Neural progenitor cell (in vitro differentiated cells): Measurements from ENCODE around the gene PHLDB2. TPM values are rescaled to one million over a fixed set of nuclear protein-coding genes. Genes with fewer than 3 reads are reported as not detected.

ENCODE experiments used
- DNase-seq: peaks from one replicate; pipeline ENCODE4 v3.0.0-alpha.2; 2016; ENCODE audit warnings: low spot score
- H2AFZ ChIP-seq: fragments of 200-600 bp; sonication (generic); replicated peaks from 2 replicates; pipeline ENCODE4 v1.6.1; 2016; ENCODE audit warnings: antibody characterized with exemption
- H3F3A ChIP-seq: fragments of 200-600 bp; sonication (generic); 2 replicates; pipeline ENCODE4 v1.6.1; 2016; ENCODE audit warnings: antibody characterized with exemption, low read depth
- H3K27ac ChIP-seq: fragments of 200-600 bp; sonication (generic); 2 replicates; pipeline ENCODE4 v1.5.1; 2016; ENCODE audit warnings: mild to moderate bottlenecking
- H3K27me3 ChIP-seq: fragments of 200-600 bp; sonication (generic); 2 replicates; pipeline ENCODE4 v1.6.1; 2016; ENCODE audit warnings: mild to moderate bottlenecking, moderate library complexity
- H3K36me3 ChIP-seq: fragments of 200-600 bp; sonication (generic); 2 replicates; pipeline ENCODE4 v1.5.1; 2016
- H3K4me1 ChIP-seq: fragments of 200-600 bp; sonication (generic); 2 replicates; pipeline ENCODE4 v1.6.1; 2016; ENCODE audit warnings: mixed run types
- H3K4me2 ChIP-seq: fragments of 200-600 bp; sonication (generic); 2 replicates; pipeline ENCODE4 v1.6.1; 2016
- H3K4me3 ChIP-seq: fragments of 200-600 bp; sonication (generic); 2 replicates; pipeline ENCODE4 v1.5.1; 2016
- H3K79me2 ChIP-seq: fragments of 200-600 bp; sonication (generic); 2 replicates; pipeline ENCODE4 v1.6.1; 2016; ENCODE audit warnings: low read depth
- H3K9ac ChIP-seq: fragments of 200-600 bp; sonication (generic); 2 replicates; pipeline ENCODE4 v1.6.1; 2016
- H3K9me3 ChIP-seq: fragments of 200-600 bp; sonication (generic); 2 replicates; pipeline ENCODE4 v1.5.1; 2016; ENCODE audit warnings: low read depth
- H4K20me1 ChIP-seq: fragments of 200-600 bp; sonication (generic); 2 replicates; pipeline ENCODE4 v1.6.1; 2016; ENCODE audit warnings: low read depth
- H3K27ac Mint-ChIP-seq: 3 replicates; pipeline ENCODE4 v1.8.0; 2021; ENCODE audit warnings: mixed read lengths
- H3K27me3 Mint-ChIP-seq: 2 replicates; pipeline ENCODE4 v1.8.0; 2022; ENCODE audit warnings: low read depth, mild to moderate bottlenecking, inconsistent platforms, moderate library complexity, mixed read lengths; ENCODE audit not compliant: insufficient read depth
- H3K36me3 Mint-ChIP-seq: 3 replicates; pipeline ENCODE4 v1.8.0; 2021; ENCODE audit warnings: mixed read lengths
- H3K4me1 Mint-ChIP-seq: 3 replicates; pipeline ENCODE4 v1.8.0; 2021; ENCODE audit warnings: mixed read lengths
- H3K4me3 Mint-ChIP-seq: 3 replicates; pipeline ENCODE4 v1.8.0; 2021; ENCODE audit warnings: mild to moderate bottlenecking, moderate library complexity, mixed read lengths
- H3K9me3 Mint-ChIP-seq: 3 replicates; pipeline ENCODE4 v1.8.0; 2020; ENCODE audit warnings: mixed read lengths
- EZH2 ChIP-seq: fragments of 200-600 bp; sonication (generic); IDR thresholded peaks from 2 replicates; pipeline ENCODE4 v1.6.1; 2017; ENCODE audit warnings: antibody characterized with exemption, mild to moderate bottlenecking, moderate library complexity
- EZH2phosphoT487 ChIP-seq: fragments of 200-600 bp; sonication (generic); IDR thresholded peaks from 2 replicates; pipeline ENCODE4 v1.6.1; 2017; ENCODE audit warnings: antibody characterized with exemption
- total RNA-seq: library from RNA; depleted of rRNA; stranded (reverse); fragments of >200 nt; gene quantifications from 2 replicates; pipeline ENCODE4 v1.2.3, GENCODE V29; 2015; ENCODE audit warnings: low replicate concordance
- TF ChIP-seq, protein P1 (sequence below): fragments of 200-600 bp; sonication (generic); IDR thresholded peaks from 2 replicates; pipeline ENCODE4 v1.5.1; 2017; ENCODE audit warnings: antibody characterized with exemption, mild to moderate bottlenecking

The PHLDB2 gene
- total RNA-seq, 1 donor from 2014 or later, result 15.9 TPM

- H3F3A ChIP-seq, result no peaks in the 10 kb centered on the region
- no peaks in the 10 kb centered on the region for H3K27me3 ChIP-seq
- TF ChIP-seq EZH2phosphoT487, result no peak
- TF ChIP-seq, protein P1, sequence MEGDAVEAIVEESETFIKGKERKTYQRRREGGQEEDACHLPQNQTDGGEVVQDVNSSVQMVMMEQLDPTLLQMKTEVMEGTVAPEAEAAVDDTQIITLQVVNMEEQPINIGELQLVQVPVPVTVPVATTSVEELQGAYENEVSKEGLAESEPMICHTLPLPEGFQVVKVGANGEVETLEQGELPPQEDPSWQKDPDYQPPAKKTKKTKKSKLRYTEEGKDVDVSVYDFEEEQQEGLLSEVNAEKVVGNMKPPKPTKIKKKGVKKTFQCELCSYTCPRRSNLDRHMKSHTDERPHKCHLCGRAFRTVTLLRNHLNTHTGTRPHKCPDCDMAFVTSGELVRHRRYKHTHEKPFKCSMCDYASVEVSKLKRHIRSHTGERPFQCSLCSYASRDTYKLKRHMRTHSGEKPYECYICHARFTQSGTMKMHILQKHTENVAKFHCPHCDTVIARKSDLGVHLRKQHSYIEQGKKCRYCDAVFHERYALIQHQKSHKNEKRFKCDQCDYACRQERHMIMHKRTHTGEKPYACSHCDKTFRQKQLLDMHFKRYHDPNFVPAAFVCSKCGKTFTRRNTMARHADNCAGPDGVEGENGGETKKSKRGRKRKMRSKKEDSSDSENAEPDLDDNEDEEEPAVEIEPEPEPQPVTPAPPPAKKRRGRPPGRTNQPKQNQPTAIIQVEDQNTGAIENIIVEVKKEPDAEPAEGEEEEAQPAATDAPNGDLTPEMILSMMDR, result no peak
- no peak for TF ChIP-seq EZH2
- no peak overlapping the region for H3K27ac ChIP-seq
- H3K4me1 ChIP-seq, result peaks cover 8% of the 10 kb centered on the region
- H3K79me2 ChIP-seq, result no peaks in the 10 kb centered on the region
- Mint-ChIP-seq H3K36me3 (peaks cover 12% of the 10 kb centered on the region), H3K27me3 (no peaks in the 10 kb centered on the region), H3K27ac (no peak overlapping the region), H3K9me3 (no peaks in the 10 kb centered on the region), H3K4me1 (peaks cover 24% of the 10 kb centered on the region), H3K4me3 (no peak overlapping the region)
- no peaks in the 10 kb centered on the region for H3K36me3 ChIP-seq
- no peak for DNase-seq
- no peak overlapping the region for H2AFZ ChIP-seq
- no peak overlapping the region for H3K9ac ChIP-seq
- H3K9me3 ChIP-seq, result no peaks in the 10 kb centered on the region
- H3K4me2 ChIP-seq, result no peak overlapping the region
- H3K4me3 ChIP-seq, result no peak overlapping the region
- no peaks in the 10 kb centered on the region for H4K20me1 ChIP-seq
Measured at GRCh38 chr3:111948786-111949185, 89.7 kb downstream of the PHLDB2 start.

- Histone ChIP-seq H3K4me1 (peaks cover 18% of the 10 kb centered on the region), H3K79me2 (no peaks in the 10 kb centered on the region), H4K20me1 (no peaks in the 10 kb centered on the region), H3K4me3 (no peak overlapping the region), H3K27ac (no peak overlapping the region), H3K4me2 (no peak overlapping the region), H3F3A (no peaks in the 10 kb centered on the region), H3K9me3 (no peaks in the 10 kb centered on the region), H3K27me3 (no peaks in the 10 kb centered on the region), H2AFZ (no peak overlapping the region), H3K9ac (no peak overlapping the region), H3K36me3 (no peaks in the 10 kb centered on the region)
- H3K27me3 Mint-ChIP-seq, result no peaks in the 10 kb centered on the region
- no peak overlapping the region for H3K27ac Mint-ChIP-seq
- no peak overlapping the region for H3K4me3 Mint-ChIP-seq
- peaks cover 14% of the 10 kb centered on the region for H3K36me3 Mint-ChIP-seq
- DNase-seq, result no peak
- H3K9me3 Mint-ChIP-seq, result no peaks in the 10 kb centered on the region
- H3K4me1 Mint-ChIP-seq, result peaks cover 24% of the 10 kb centered on the region
- TF ChIP-seq, protein P1, result no peak
- no peak for TF ChIP-seq EZH2phosphoT487
- no peak for TF ChIP-seq EZH2
Measured at GRCh38 chr3:111949712-111950111, 90.6 kb downstream of the PHLDB2 start.

DNA sequence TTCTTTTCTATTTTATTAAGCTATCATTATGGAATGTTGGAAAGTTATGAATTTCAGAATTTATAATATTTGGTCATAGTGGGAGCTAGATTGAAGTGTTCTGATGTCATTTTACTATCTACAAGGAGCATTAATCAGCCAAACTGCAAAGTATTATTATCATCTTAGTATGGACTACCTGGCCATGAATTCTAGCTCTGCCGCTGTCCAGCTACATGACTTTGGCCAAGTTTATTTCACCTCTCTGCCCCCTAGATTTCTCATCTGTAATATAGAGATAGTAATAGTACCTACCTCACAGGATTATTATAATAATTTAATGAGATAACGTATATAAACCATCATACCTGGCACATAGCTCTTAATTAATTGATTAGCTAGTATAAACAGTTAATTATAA, 92.0 kb downstream of the PHLDB2 start:
- Histone ChIP-seq H3K36me3 (no peaks in the 10 kb centered on the region), H3K4me1 (peaks cover 20% of the 10 kb centered on the region), H4K20me1 (no peaks in the 10 kb centered on the region), H3K4me3 (no peak overlapping the region), H3K9me3 (no peaks in the 10 kb centered on the region), H2AFZ (no peak overlapping the region), H3K79me2 (no peaks in the 10 kb centered on the region), H3K9ac (no peak overlapping the region), H3K27ac (no peak overlapping the region), H3F3A (no peaks in the 10 kb centered on the region), H3K27me3 (no peaks in the 10 kb centered on the region), H3K4me2 (no peak overlapping the region)
- Mint-ChIP-seq H3K27me3 (no peaks in the 10 kb centered on the region), H3K9me3 (no peaks in the 10 kb centered on the region), H3K27ac (no peak overlapping the region), H3K4me3 (no peak overlapping the region), H3K36me3 (peaks cover 9% of the 10 kb centered on the region), H3K4me1 (peaks cover 20% of the 10 kb centered on the region)
- TF ChIP-seq, protein P1, result no peak
- TF ChIP-seq EZH2phosphoT487 (no peak), EZH2 (no peak)
- DNase-seq, result no peak
